GM18951 (cell line): ENCODE measurements around the gene CLDN4.
"Not testable (repeated sequence)": the region's sequence is repeated elsewhere in the genome, so short reads cannot be mapped to it uniquely, and the experiment has no call there.

Source experiments
- POLR2A ChIP-seq: IDR thresholded peaks from 4 replicates; pipeline ENCODE4 v1.6.1; 2011; ENCODE audit warnings: mild to moderate bottlenecking; ENCODE audit not compliant: insufficient read length, insufficient read depth; ENCODE audit errors: extremely low read depth
- in situ Hi-C: fragments of 300-500 bp; cut with MboI; formaldehyde crosslinking; loops from one replicate; pipeline ENCODE4 v1.12.0; 2022; ENCODE audit warnings: low sequenced_read_pairs, mixed read lengths, inconsistent platforms; ENCODE audit not compliant: unreplicated experiment

Gene CLDN4, protein sequence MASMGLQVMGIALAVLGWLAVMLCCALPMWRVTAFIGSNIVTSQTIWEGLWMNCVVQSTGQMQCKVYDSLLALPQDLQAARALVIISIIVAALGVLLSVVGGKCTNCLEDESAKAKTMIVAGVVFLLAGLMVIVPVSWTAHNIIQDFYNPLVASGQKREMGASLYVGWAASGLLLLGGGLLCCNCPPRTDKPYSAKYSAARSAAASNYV

DNA sequence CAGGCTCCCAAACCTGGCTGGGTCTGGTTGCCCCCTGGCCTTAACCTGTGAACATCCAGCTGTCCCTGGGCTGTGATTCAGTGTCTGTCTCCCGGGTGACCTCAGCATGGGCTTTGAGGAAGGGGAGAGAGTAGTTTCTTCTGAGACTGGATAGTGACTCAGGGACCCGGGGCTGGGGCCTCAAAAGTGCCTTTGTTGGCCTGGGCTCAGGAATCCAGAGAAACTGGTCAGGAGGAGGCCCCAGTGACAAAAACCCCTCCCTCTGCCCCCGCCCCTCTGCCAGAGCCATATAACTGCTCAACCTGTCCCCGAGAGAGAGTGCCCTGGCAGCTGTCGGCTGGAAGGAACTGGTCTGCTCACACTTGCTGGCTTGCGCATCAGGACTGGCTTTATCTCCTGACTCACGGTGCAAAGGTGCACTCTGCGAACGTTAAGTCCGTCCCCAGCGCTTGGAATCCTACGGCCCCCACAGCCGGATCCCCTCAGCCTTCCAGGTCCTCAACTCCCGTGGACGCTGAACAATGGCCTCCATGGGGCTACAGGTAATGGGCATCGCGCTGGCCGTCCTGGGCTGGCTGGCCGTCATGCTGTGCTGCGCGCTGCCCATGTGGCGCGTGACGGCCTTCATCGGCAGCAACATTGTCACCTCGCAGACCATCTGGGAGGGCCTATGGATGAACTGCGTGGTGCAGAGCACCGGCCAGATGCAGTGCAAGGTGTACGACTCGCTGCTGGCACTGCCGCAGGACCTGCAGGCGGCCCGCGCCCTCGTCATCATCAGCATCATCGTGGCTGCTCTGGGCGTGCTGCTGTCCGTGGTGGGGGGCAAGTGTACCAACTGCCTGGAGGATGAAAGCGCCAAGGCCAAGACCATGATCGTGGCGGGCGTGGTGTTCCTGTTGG, at the start of gene CLDN4:
TSS of gene CLDN4 (plus strand) at position 316 of the 903 bp plus-strand sequence. CDS start at position 522, 206 bp downstream.
- no peak for TF ChIP-seq POLR2A
- in situ Hi-C loops = no loop called here

DNA sequence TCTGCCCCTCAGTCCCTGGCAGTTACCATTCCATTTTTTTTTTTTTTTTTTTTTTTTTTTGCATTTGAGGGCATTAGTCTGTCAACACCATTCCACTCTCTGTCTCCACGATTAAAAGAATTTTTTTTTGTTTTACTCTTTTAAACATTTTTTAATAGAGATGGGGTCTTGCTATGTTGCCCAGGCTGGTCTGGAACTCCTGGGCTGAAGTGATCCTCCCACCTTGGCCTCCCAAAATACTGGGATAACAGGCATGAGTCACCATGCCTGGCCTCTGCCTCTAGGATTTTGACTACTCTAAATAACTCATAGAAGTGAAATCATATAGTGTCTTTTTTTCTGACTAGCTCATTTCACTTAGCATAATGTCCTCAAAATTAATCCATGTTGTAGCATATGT, 44.2 kb upstream of the CLDN4 start:
- in situ Hi-C loops = no loop called here
- no peak for TF ChIP-seq POLR2A

DNA sequence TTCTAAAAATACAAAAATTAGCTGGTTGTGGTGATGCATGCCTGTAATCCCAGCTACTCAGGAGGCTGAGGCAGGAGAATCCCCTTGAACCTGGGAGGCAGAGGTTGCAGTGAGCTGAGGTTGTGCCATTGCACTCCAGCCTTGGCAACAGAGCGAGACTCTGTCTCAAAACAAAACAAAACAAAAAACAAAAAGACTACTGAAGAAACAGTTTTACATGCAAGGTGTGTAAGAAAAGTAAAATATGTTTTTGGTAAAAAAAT, 43.1 kb upstream of the CLDN4 start:
- in situ Hi-C loops = not testable (repeated sequence)

DNA sequence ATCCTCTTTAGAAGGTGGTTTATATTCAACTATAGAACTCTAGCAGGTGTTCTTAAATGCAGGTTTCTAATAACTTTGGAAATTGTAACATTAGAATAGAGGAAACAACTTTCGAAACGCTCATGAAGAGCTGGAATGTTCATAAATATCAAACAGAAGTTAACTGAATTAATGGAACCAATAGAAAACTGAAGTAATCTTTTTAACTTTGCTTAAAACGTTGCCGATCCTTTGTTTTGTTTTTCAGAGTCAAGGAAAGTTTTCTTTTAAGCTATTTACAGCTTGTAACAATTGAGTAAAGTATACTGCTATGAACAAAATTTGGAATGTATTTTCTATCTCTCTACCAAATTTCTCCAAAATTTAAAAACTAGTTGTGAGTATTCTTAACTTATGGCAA, 41.7 kb upstream of the CLDN4 start:
- no peak for TF ChIP-seq POLR2A
- in situ Hi-C loops = no loop called here

DNA sequence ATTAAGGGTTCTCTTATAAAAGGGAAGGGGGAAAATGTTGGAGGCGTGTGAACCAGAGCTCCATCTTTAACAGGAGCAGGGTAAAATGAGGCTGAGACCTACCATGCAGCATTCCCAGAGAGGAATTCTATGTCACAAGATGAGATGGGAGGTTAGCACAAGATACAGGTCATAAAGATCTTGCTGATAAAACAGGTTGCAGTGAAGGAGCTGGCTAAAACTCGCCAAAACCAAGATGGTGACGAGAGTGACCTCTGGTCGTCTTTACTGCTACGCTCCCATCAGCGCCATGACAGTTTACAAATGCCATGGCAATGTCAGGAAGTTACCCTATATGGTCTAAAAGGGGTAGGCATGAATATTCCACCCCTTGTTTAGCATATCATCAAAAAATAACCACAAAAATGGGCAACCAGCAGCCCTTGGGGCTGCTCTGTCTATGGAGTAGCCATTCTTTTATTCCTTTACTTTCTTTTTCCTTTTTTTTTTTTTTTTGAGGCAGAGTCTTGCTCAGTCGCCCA, 39.6 kb upstream of the CLDN4 start:
- in situ Hi-C loops = not testable (repeated sequence)

DNA sequence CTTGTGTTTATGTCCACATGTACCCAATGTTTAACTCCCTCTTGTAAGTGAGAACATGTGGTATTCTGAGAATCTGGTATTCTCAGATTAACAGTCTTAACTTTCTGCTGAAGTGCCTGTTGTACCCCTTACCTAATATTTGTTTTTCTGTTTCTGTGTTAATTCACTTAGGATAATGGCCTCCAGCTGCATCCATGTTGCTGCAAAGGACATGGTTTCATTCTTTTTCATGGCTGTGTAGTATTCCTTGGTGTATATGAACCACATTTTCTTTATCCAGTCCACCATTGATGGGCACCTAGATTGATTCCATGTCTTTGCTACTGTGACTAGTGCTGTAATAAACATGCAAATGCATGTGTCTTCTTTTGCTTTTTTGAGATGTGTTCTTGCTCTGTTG, 35.6 kb upstream of the CLDN4 start:
- in situ Hi-C loops = not testable (repeated sequence)

DNA sequence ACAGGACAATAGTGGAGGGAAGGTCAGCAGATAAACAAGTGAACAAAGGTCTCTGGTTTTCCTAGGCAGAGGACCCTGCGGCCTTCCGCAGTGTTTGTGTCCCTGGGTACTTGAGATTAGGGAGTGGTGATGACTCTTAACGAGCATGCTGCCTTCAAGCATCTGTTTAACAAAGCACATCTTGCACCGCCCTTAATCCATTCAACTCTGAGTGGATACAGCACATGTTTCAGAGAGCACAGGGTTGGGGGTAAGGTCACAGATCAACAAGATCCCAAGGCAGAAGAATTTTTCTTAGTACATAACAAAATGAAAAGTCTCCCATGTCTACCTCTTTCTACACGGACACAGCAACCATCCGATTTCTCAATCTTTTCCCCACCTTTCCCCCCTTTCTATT, 34.1 kb upstream of the CLDN4 start:
- in situ Hi-C loops = not testable (repeated sequence)

DNA sequence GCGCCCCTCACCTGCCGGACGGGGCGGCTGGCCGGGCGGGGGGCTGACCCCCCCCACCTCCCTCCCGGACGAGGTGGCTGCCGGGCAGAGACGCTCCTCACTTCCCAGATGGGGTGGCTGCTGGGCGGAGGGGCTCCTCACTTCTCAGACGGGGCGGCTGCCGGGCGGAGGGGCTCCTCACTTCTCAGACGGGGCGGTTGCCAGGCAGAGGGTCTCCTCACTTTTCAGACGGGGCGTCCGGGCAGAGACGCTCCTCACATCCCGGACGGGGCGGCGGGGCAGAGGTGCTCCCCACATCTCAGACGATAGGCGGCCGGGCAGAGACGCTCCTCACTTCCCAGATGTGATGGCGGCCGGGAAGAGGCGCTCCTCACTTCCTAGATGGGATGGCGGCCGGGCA, 33.6 kb upstream of the CLDN4 start:
- in situ Hi-C loops = not testable (repeated sequence)

DNA sequence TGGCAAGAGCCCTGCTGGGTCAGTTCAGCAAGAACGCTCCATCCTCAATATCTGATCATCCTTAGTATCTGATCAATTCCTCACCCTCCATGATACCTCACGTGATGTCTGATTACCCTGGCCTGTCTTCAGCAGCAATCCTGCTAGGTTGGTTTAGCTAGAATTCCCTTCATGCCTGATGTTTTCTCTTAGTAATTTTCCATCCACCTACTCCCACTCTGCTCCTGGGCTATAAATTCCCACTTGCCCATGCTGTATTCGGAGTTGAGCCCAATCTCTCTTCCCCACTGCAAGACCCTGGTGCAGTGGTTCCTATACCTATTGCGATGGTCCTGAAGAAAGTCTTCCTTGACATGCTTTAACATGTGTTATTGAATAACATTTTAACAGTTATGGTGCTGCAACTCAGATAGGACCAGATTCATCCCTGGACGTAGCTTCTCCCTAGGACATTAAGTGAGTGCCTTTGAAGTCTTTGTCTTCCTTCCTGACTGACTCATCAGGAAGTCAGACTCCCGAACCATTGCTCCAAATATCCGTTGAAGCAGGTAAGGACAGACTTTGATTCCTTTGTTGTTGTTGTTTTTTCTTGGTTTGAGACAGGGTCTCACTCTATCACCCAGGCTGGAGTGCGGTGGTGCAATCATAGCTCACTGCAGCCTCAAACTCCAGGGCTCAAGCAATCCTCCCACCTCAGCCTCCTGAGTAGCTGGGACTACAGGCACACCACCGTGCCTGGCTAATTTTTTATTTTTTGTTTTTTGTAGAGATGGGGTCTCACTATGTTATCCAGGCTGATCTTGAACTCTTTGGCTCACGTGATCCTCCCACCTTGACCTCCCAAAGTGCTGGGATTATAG, 31.3 kb upstream of the CLDN4 start:
- in situ Hi-C loops = no loop called here
- no peak for TF ChIP-seq POLR2A

DNA sequence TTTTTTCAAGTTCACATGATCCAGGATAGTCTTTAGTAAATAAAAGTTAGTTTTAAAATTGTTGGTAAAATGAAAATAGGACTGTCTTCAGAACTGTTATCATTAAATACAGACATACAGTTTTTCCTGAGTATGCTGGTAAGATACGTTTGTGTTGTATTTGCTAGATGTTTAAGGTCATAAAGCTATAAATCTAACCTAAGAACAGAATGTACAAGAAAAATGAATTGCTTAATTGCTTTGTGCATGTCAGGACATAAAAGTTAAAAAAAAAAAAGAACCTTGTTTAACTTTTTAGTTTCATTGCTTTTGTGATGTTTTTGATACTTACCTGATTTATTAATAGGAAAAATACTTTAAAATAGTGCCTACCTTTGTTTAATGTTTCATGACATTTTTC, 29.2 kb upstream of the CLDN4 start:
- in situ Hi-C loops = no loop called here
- no peak for TF ChIP-seq POLR2A

DNA sequence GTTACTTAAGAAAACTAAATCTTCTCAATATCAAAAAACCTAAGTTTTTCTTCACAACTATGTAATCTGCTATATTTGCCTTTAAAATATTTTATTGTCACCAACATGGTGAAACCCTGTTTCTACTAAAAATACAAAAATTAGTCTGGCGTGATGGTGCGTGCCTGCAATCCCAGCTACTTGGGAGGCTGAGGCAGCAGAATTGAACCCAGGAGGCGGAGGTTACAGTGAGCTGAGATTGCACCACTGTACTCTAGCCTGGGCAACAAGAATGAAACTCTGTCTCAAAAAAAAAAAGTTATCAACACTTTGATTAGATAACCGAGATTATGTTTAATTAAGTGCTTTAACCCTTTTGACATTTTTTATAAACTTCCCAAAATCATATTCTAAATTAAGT, 28.3 kb upstream of the CLDN4 start:
- no peak for TF ChIP-seq POLR2A
- in situ Hi-C loops = no loop called here

DNA sequence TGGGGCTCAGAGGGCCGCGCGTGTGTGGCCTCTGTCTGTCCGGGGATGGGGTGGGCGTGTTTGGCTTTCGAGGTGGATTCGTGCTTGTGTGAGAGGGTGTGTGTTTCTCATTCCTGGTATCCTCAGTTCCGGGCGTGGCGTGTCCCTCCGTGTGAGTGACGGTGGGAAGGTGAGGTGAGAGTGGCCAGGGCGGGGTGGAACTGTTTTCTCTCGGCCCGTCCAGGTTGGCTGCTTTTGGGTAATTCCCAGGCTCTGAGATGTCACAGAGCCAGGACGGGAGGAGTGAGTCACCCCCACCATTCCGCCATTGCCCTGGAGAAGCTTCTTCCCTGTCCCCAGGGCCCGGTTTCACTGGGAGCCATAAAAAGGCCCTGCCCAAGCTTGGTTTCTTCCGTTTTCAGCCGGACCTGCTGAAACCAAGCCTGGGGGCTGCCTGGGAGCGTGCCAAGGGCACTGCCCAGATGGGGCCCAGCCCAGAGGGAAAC, 21.3 kb upstream of the CLDN4 start:
- in situ Hi-C loops = no loop called here
- TF ChIP-seq POLR2A = no peak

DNA sequence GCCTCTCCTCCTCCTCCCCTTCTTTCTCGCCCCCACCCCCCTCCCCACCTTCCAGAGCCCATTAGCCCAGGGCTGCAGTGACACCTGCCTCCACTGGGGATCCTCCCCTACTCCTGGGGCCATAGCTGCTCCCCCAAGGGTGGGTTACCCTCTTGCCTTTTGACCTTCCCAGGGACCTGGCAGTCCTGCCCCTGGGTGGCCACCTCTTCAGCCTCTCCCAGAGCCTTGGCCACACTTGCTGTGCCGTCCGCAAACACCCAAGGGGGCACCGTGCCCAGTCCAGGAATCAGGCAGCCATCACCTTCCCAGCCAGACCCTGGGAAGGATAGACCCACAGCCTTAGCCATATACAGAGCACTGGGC, 19.8 kb upstream of the CLDN4 start:
- in situ Hi-C loops = no loop called here
- TF ChIP-seq POLR2A = no peak

DNA sequence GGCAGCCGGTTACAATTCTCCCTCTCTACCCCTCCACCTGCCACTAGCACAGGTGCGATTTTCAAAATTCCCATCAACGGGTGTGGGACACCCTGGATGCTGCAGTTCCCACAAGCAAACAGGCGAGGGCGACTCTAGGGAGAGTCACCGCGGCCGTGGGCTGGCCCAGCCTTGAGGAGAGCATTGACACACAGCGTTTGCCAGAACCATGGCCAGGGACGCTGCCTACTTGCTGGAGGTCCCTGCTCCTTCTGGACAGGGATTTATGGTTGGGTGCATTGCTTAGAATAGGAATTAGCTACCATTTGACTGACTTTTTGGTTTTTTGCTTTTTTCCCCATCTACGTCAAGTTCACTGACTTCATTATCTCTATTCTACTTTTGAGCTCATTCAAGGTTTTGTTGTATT, 19.0 kb upstream of the CLDN4 start:
- in situ Hi-C loops = no loop called here
- TF ChIP-seq POLR2A = no peak
